K562 (cell line): ENCODE data around the gene MXI1. TPM values are rescaled to one million over a fixed set of nuclear protein-coding genes. Genes with fewer than 3 reads are reported as not detected.

ENCODE experiments used
- BRD4 ChIP-seq: fragments of 200-600 bp; sonication (generic); IDR thresholded peaks from 2 replicates; pipeline ENCODE4 v1.6.1; 2017; ENCODE audit warnings: inconsistent platforms
- CBFB ChIP-seq: sonication (generic); formaldehyde crosslinking; IDR thresholded peaks from 2 replicates; pipeline ENCODE4 v1.4.0; 2020; ENCODE audit warnings: mild to moderate bottlenecking, missing genetic modification reagents
- EP400 ChIP-seq: fragments of 450-650 bp; IDR thresholded peaks from 2 replicates; pipeline ENCODE4 v1.6.1; 2017; ENCODE audit warnings: antibody characterized with exemption, mild to moderate bottlenecking, moderate library complexity
- PCBP1 ChIP-seq: fragments of 200-400 bp; formaldehyde crosslinking; IDR thresholded peaks from 2 replicates; pipeline ENCODE4 v1.6.1; 2018; ENCODE audit warnings: mild to moderate bottlenecking, low read depth, low read length; ENCODE audit not compliant: poor library complexity, severe bottlenecking
- POLR3G ChIP-seq: IDR thresholded peaks from 2 replicates; pipeline ENCODE4 v1.6.1; 2011; ENCODE audit not compliant: insufficient read length, insufficient replicate concordance; ENCODE audit errors: extremely low read depth
- REST ChIP-seq, 2 experiments: fragments of 450-650 bp; formaldehyde crosslinking in 1 of 2; IDR thresholded peaks; 2 replicates each; pipeline versions ENCODE4 v1.4.0 to v1.6.1; 2014 to 2020; ENCODE audit warnings: mild to moderate bottlenecking in 2 of 2, borderline replicate concordance in 1 of 2, low read depth in 1 of 2
- USF1 ChIP-seq: sonication (generic); formaldehyde crosslinking; IDR thresholded peaks from 2 replicates; pipeline ENCODE4 v1.9.0; 2022; ENCODE audit warnings: mild to moderate bottlenecking, missing genetic modification reagents
- ZNF134 ChIP-seq: fragments of 250-450 bp; sonication (Bioruptor Pico); conservative IDR thresholded peaks from 2 replicates; pipeline ENCODE4 v1.4.0; 2020
- ZSCAN29 ChIP-seq: fragments of 450-650 bp; IDR thresholded peaks from 2 replicates; pipeline ENCODE4 v1.6.1; 2017
- polyA plus RNA-seq, 8 experiments: library from polyadenylated mRNA; depleted of rRNA in 4 of 8; stranded (reverse) in 5 of 8; unstranded in 3 of 8; fragments of >200 nt; fragmentation: Nextera tagmentation in 2 of 8; fragmentation: Illumina TruSeq in 1 of 8; extraction: Ambion mirVana in 2 of 8; extraction: Trizol in 1 of 8; gene quantifications; 2 replicates each; pipeline versions ENCODE4 v1.2.1 to v1.2.3, GENCODE V29; 2011 to 2014; ENCODE audit warnings: inconsistent platforms in 1 of 8, missing spikeins in 1 of 8
- total RNA-seq, 7 experiments: library from RNA; depleted of rRNA in 6 of 7; stranded (reverse); fragments of >200 nt in 6 of 7; fragmentation: Illumina TruSeq in 2 of 7; extraction: Trizol in 2 of 7; gene quantifications; 2 replicates each; pipeline versions ENCODE4 v1.2.1 to v1.2.3, GENCODE V29; 2011 to 2021; ENCODE audit warnings: low replicate concordance in 1 of 7

Gene MXI1
- total and polyA plus RNA-seq, 9 of the 15 experiments (the other 6 are each of a cell fraction or from before 2014, with no cell fraction given), result 9.1 to 23.7 (median 14.8) TPM

- TF ChIP-seq REST (IDR thresholded peaks at IDR 0.05; ENCODE audit: borderline replicate concordance) (no peak), REST (CRISPR knock-in tag; IDR thresholded peaks at IDR 0.05; ENCODE audit: low read depth) (no peak), USF1 (CRISPR knock-in tag) (peak; percentile 47; the same call in 1 of the 2 replicates), ZSCAN29 (no peak), CBFB (CRISPR knock-in tag) (no peak), BRD4 (no peak), ZNF134 (CRISPR knock-in tag) (no peak), PCBP1 (no peak), POLR3G (no peak), EP400 (peak; percentile 22; the same call in 1 of the 2 replicates)
Observed at GRCh38 chr10:110212119-110213006, 5.0 kb downstream of the MXI1 start (continued).
